GM20431 (cell line): ENCODE results near the gene DCX.
"Not testable (repeated sequence)": the region's sequence is repeated elsewhere in the genome, so short reads cannot be mapped to it uniquely, and the experiment has no call there.

Experiments used
- in situ Hi-C: fragments of 300-500 bp; cut with MseI, MboI; formaldehyde crosslinking; loops from one replicate; pipeline ENCODE4 v1.15.0; 2020; ENCODE audit warnings: low sequenced_read_pairs; ENCODE audit not compliant: unreplicated experiment

Gene DCX

GRCh38 chrX:111375747-111376146 lies 36.2 kb downstream of the DCX start:
- in situ Hi-C loops = no loop called here

GRCh38 chrX:111372086-111372485 lies 39.9 kb downstream of the DCX start:
- in situ Hi-C loops = no loop called here

- in situ Hi-C loops = no loop called here
These were observed 46.1 kb downstream of the DCX start for GRCh38 chrX:111365770-111366325.

- in situ Hi-C loops = no loop called here
These were observed 48.3 kb downstream of the DCX start for GRCh38 chrX:111363741-111364140.

GRCh38 chrX:111361751-111362150 lies 50.2 kb downstream of the DCX start:
- in situ Hi-C loops = no loop called here

- in situ Hi-C loops = no loop called here
These were observed 51.2 kb downstream of the DCX start for GRCh38 chrX:111360839-111361238.

- in situ Hi-C loops = no loop called here
These were observed 56.4 kb downstream of the DCX start for GRCh38 chrX:111355523-111356115.

GRCh38 chrX:111354496-111354895 lies 57.5 kb downstream of the DCX start:
- in situ Hi-C loops = no loop called here

GRCh38 chrX:111353793-111354192 lies 58.2 kb downstream of the DCX start:
- in situ Hi-C loops = no loop called here

GRCh38 chrX:111352424-111352823 lies 59.6 kb downstream of the DCX start:
- in situ Hi-C loops = no loop called here

GRCh38 chrX:111349934-111350333 lies 62.1 kb downstream of the DCX start:
- in situ Hi-C loops = no loop called here

GRCh38 chrX:111349101-111349500 lies 62.9 kb downstream of the DCX start:
- in situ Hi-C loops = no loop called here

GRCh38 chrX:111348429-111348828 lies 63.6 kb downstream of the DCX start:
- in situ Hi-C loops = no loop called here

- in situ Hi-C loops = not testable (repeated sequence)
These were observed 65.8 kb downstream of the DCX start for GRCh38 chrX:111346150-111346549.

GRCh38 chrX:111340054-111340453 lies 71.9 kb downstream of the DCX start:
- in situ Hi-C loops = no loop called here

GRCh38 chrX:111339212-111339611 lies 72.8 kb downstream of the DCX start:
- in situ Hi-C loops = no loop called here

GRCh38 chrX:111338095-111338698 lies 73.8 kb downstream of the DCX start:
- in situ Hi-C loops = no loop called here

GRCh38 chrX:111337067-111337637 lies 74.8 kb downstream of the DCX start:
- in situ Hi-C loops = no loop called here

GRCh38 chrX:111336141-111336540 lies 75.9 kb downstream of the DCX start:
- in situ Hi-C loops = no loop called here

GRCh38 chrX:111329370-111329769 lies 82.6 kb downstream of the DCX start:
- in situ Hi-C loops = no loop called here

GRCh38 chrX:111328858-111329257 lies 83.1 kb downstream of the DCX start:
- in situ Hi-C loops = no loop called here
